ENCODE results near the gene ARHGAP33. TPM values are rescaled to one million over a fixed set of nuclear protein-coding genes. Genes with fewer than 3 reads are reported as not detected.
A peak's percentile ranks its signal among the peaks of the same experiment; 100 is the strongest.

Gene ARHGAP33
- total and polyA plus RNA-seq, 2 donors from 2014 or later = 5.6 to 18.5 TPM

- DNase-seq (peak; percentile 22 to 95 (median 70)), FAIRE-seq (no peak)
- H3K27me3 ChIP-seq (ENCODE audit: control insufficient read depth, insufficient read depth, low read length) = no peaks in the 10 kb centered on the region
- H3K4me3 ChIP-seq (ENCODE audit: low read length in 3 of 3) = peak overlapping the region in 2 of 3 donors; percentile 26 to 41
- H3K27ac ChIP-seq (ENCODE audit: low read depth in 2 of 2, low read length in 2 of 2) = peak overlapping the region; percentile 86
- intact Hi-C loops (cut with DNase I) = no loop called here
- peaks cover 0 to 22% (median 10%) of the 10 kb centered on the region in 3 donors for H3K36me3 ChIP-seq (ENCODE audit: control insufficient read depth in 2 of 3, insufficient read depth in 3 of 3, low read length in 3 of 3)
- peak overlapping the region in 2 of 3 donors; percentile 27 to 51 for H3K9ac ChIP-seq (ENCODE audit: low read length in 3 of 3)
- no peak for TF ChIP-seq CTCF (IDR thresholded peaks at IDR 0.05; ENCODE audit: borderline replicate concordance, extremely low read depth, insufficient read depth)
- peaks cover 0 to 8% (median 0%) of the 10 kb centered on the region in 3 donors for H3K4me1 ChIP-seq (ENCODE audit: control insufficient read depth in 2 of 3, insufficient read depth in 2 of 3, low read depth in 1 of 3, low read length in 3 of 3)
- no peaks in the 10 kb centered on the region for H3K9me3 ChIP-seq (ENCODE audit: control insufficient read depth in 2 of 3, insufficient read depth in 1 of 3, low read length in 3 of 3)
Observed at GRCh38 chr19:35755550-35756376, 19.6 kb upstream of the ARHGAP33 start.

- intact Hi-C loops (cut with DNase I) = no loop called here
- FAIRE-seq (no peak), DNase-seq (peak; percentile 47 to 92 (median 77))
- Histone ChIP-seq H3K36me3 (ENCODE audit: control insufficient read depth in 2 of 3, insufficient read depth in 3 of 3, low read length in 3 of 3) (peaks cover 0 to 22% (median 10%) of the 10 kb centered on the region in 3 donors), H3K9ac (ENCODE audit: low read length in 3 of 3) (peak within 1 kb of the TSS in 2 of 3 donors; percentile 27 to 51), H3K27ac (ENCODE audit: low read depth in 2 of 2, low read length in 2 of 2) (peak within 1 kb of the TSS; percentile 86), H3K27me3 (ENCODE audit: control insufficient read depth, insufficient read depth, low read length) (no peaks in the 10 kb centered on the region), H3K4me1 (ENCODE audit: control insufficient read depth in 2 of 3, insufficient read depth in 2 of 3, low read depth in 1 of 3, low read length in 3 of 3) (peaks cover 0 to 8% (median 0%) of the 10 kb centered on the region in 3 donors), H3K4me3 (ENCODE audit: low read length in 3 of 3) (peak within 1 kb of the TSS in 2 of 3 donors; percentile 26 to 87), H3K9me3 (ENCODE audit: control insufficient read depth in 2 of 3, insufficient read depth in 1 of 3, low read length in 3 of 3) (no peaks in the 10 kb centered on the region)
- TF ChIP-seq CTCF (IDR thresholded peaks at IDR 0.05; ENCODE audit: borderline replicate concordance, extremely low read depth, insufficient read depth) = no peak
Observed at GRCh38 chr19:35756377-35757230, 18.8 kb upstream of the ARHGAP33 start, which contains the start of gene HSPB6. Gene HSPB6, minus strand, starts transcription at chr19:35757029. Its CDS starts 21 bp downstream, at chr19:35757008.

- no peak for TF ChIP-seq CTCF (IDR thresholded peaks at IDR 0.05; ENCODE audit: borderline replicate concordance, extremely low read depth, insufficient read depth)
- Histone ChIP-seq H3K36me3 (ENCODE audit: control insufficient read depth in 2 of 3, insufficient read depth in 3 of 3, low read length in 3 of 3) (peaks cover 0 to 28% (median 14%) of the 10 kb centered on the region in 3 donors), H3K27ac (ENCODE audit: low read depth in 2 of 2, low read length in 2 of 2) (peak overlapping the region; percentile 86), H3K27me3 (ENCODE audit: control insufficient read depth, insufficient read depth, low read length) (no peaks in the 10 kb centered on the region), H3K9me3 (ENCODE audit: control insufficient read depth in 2 of 3, insufficient read depth in 1 of 3, low read length in 3 of 3) (no peaks in the 10 kb centered on the region), H3K9ac (ENCODE audit: low read length in 3 of 3) (peak overlapping the region in 1 of 3 donors; percentile 15), H3K4me3 (ENCODE audit: low read length in 3 of 3) (peak overlapping the region in 2 of 3 donors; percentile 11 to 87), H3K4me1 (ENCODE audit: control insufficient read depth in 2 of 3, insufficient read depth in 2 of 3, low read depth in 1 of 3, low read length in 3 of 3) (peaks cover 0 to 8% (median 0%) of the 10 kb centered on the region in 3 donors)
- peak in 3 of 5 donors; percentile 46 to 95 (median 85) for DNase-seq
- intact Hi-C loops (cut with DNase I) = no loop called here
- FAIRE-seq = no peak
Observed at GRCh38 chr19:35757231-35757748, 18.1 kb upstream of the ARHGAP33 start.

All from kidney (tissue), 14 donors.